AG04450 (cell line): ENCODE measurements around the gene CYP26B1. TPM values are rescaled to one million over a fixed set of nuclear protein-coding genes. Genes with fewer than 3 reads are reported as not detected.

Experiments used
- CTCF ChIA-PET: fragments of 300-600, 350-600 bp; formaldehyde crosslinking; extraction: SDS; loops from one replicate; lab custom pipeline; 2022; ENCODE audit warnings: antibody characterized with exemption, inconsistent platforms; lab: Charles Lee
- POLR2A ChIA-PET: fragments of 350-600 bp; formaldehyde crosslinking; extraction: SDS; loops from one replicate; lab custom pipeline; 2021; ENCODE audit warnings: antibody characterized with exemption, inconsistent platforms; lab: Yijun Ruan, JAX
- DNase-seq: peaks from one replicate; pipeline ENCODE4 v3.0.0-alpha.2; 2011; ENCODE audit warnings: low read depth, low spot score
- H3K27ac ChIP-seq: one replicate; pipeline ENCODE4 v1.5.1; 2012; ENCODE audit warnings: low read depth, low read length, control low read depth
- H3K27me3 ChIP-seq: one replicate; pipeline ENCODE4 v1.6.0; 2012; ENCODE audit warnings: low read length; ENCODE audit not compliant: control insufficient read depth, insufficient read depth
- H3K4me3 ChIP-seq: 2 replicates; pipeline ENCODE4 v1.5.1; 2011; ENCODE audit warnings: mild to moderate bottlenecking, low read depth, low read length, control low read depth
- H3K9me3 ChIP-seq: 2 replicates; pipeline ENCODE4 v1.5.1; 2012; ENCODE audit warnings: low read length; ENCODE audit not compliant: control insufficient read depth, insufficient read depth
- CTCF ChIP-seq: IDR thresholded peaks from 2 replicates; pipeline ENCODE4 v1.5.1; 2011; ENCODE audit warnings: low read depth, low read length, control low read depth, inconsistent platforms
- polyA plus RNA-seq: library from polyadenylated mRNA; depleted of rRNA; stranded (reverse); fragments of >200 nt; gene quantifications from 2 replicates; pipeline ENCODE4 v1.2.3, GENCODE V29; 2011

CYP26B1 gene
- polyA plus RNA-seq, 1 experiment, result 0.01 TPM

- DNase-seq, result no peak
- no peak overlapping the region for H3K27ac ChIP-seq
- H3K27me3 ChIP-seq, result peaks cover 5% of the 10 kb centered on the region
- TF ChIP-seq CTCF, result no peak
- ChIA-PET CTCF (no interaction called here), POLR2A (no interaction called here)
- H3K9me3 ChIP-seq, result no peaks in the 10 kb centered on the region
- no peak overlapping the region for H3K4me3 ChIP-seq
Measured at GRCh38 chr2:72098935-72099334, 48.7 kb downstream of the CYP26B1 start.

- TF ChIP-seq CTCF, result no peak
- H3K9me3 ChIP-seq, result no peaks in the 10 kb centered on the region
- ChIA-PET CTCF (interaction anchor here (0.7 kb wide), 2 partner anchors 298 to 1308 kb away, joined by 4 to 7 read pairs; no protein-coding TSS in a partner anchor), POLR2A (interaction anchor here (0.6 kb wide), 1 partner anchor 19 kb away, joined by 7 read pairs; no protein-coding TSS in a partner anchor)
- DNase-seq, result no peak
- no peak overlapping the region for H3K4me3 ChIP-seq
- H3K27me3 ChIP-seq, result no peaks in the 10 kb centered on the region
- no peak overlapping the region for H3K27ac ChIP-seq
Measured at GRCh38 chr2:72097276-72097675, 50.4 kb downstream of the CYP26B1 start.

- Histone ChIP-seq H3K27me3 (no peaks in the 10 kb centered on the region), H3K4me3 (no peak overlapping the region), H3K27ac (no peak overlapping the region), H3K9me3 (no peaks in the 10 kb centered on the region)
- TF ChIP-seq CTCF, result no peak
- ChIA-PET CTCF (no interaction called here), POLR2A (interaction anchor here (0.7 kb wide), 1 partner anchor 329 kb away, joined by 3 read pairs; no protein-coding TSS in a partner anchor)
- DNase-seq, result no peak
Measured at GRCh38 chr2:72096181-72096580, 51.5 kb downstream of the CYP26B1 start.

GRCh38 chr2:72095364-72095763 is 52.3 kb downstream of the CYP26B1 start:
- no peaks in the 10 kb centered on the region for H3K9me3 ChIP-seq
- H3K4me3 ChIP-seq, result no peak overlapping the region
- POLR2A ChIA-PET, result no interaction called here
- CTCF ChIA-PET, result no interaction called here
- TF ChIP-seq CTCF, result no peak
- peaks cover 3% of the 10 kb centered on the region for H3K27me3 ChIP-seq
- DNase-seq, result no peak
- no peak overlapping the region for H3K27ac ChIP-seq

- Histone ChIP-seq H3K9me3 (no peaks in the 10 kb centered on the region), H3K27ac (no peak overlapping the region), H3K4me3 (no peak overlapping the region), H3K27me3 (peaks cover 3% of the 10 kb centered on the region)
- CTCF ChIA-PET, result no interaction called here
- TF ChIP-seq CTCF, result no peak
- DNase-seq, result no peak
- POLR2A ChIA-PET, result no interaction called here
Measured at GRCh38 chr2:72094701-72095100, 53.0 kb downstream of the CYP26B1 start.
